ENCODE results near the gene EMILIN2.

- TF ChIP-seq ZNF384 (IDR thresholded peaks at IDR 0.05) (no peak), BHLHE40 (IDR thresholded peaks at IDR 0.05; ENCODE audit: borderline replicate concordance) (no peak), SUZ12 (IDR thresholded peaks at IDR 0.05) (no peak), FOXK2 (IDR thresholded peaks at IDR 0.05) (no peak), CTBP1 (IDR thresholded peaks at IDR 0.05; ENCODE audit: borderline replicate concordance) (no peak), FOXA1 (IDR thresholded peaks at IDR 0.05) (no peak), FOXM1 (IDR thresholded peaks at IDR 0.05; ENCODE audit: borderline replicate concordance) (no peak)
Measured at GRCh38 chr18:2923464-2923863, 76.7 kb downstream of the EMILIN2 start.
